ENCODE results near the gene BDP1. TPM values are rescaled to one million over a fixed set of nuclear protein-coding genes. Genes with fewer than 3 reads are reported as not detected.
"Not testable (repeated sequence)": the region's sequence is repeated elsewhere in the genome, so short reads cannot be mapped to it uniquely, and the experiment has no call there.

The BDP1 gene
- total RNA-seq, 2 experiments from 2014 or later, result 27.8 to 29.3 TPM

- H3K36me3 Mint-ChIP-seq (ENCODE audit: low read depth), result peaks cover 67% of the 10 kb centered on the region
- DNase-seq, H3K4me3 Mint-ChIP-seq, POLR2A ChIA-PET, H3K27me3 Mint-ChIP-seq, CTCF ChIA-PET, H3K9me3 Mint-ChIP-seq, H3K27ac Mint-ChIP-seq, H3K4me1 Mint-ChIP-seq: not testable (repeated sequence)
Measured at GRCh38 chr5:71552026-71552749, 96.7 kb downstream of the BDP1 start.

GRCh38 chr5:71563161-71563560, 107.7 kb downstream of the BDP1 start:
- no peaks in the 10 kb centered on the region for H3K4me1 Mint-ChIP-seq
- H3K36me3 Mint-ChIP-seq (ENCODE audit: low read depth), result peaks cover 28% of the 10 kb centered on the region
- ChIA-PET POLR2A (no interaction called here), CTCF (no interaction called here)
- no peak overlapping the region for H3K4me3 Mint-ChIP-seq
- no peaks in the 10 kb centered on the region for H3K27me3 Mint-ChIP-seq
- H3K9me3 Mint-ChIP-seq, result no peaks in the 10 kb centered on the region
- H3K27ac Mint-ChIP-seq, result no peak overlapping the region
- DNase-seq, result no peak

GRCh38 chr5:71564895-71565294, 109.4 kb downstream of the BDP1 start:
- Mint-ChIP-seq H3K9me3 (no peaks in the 10 kb centered on the region), H3K4me3 (no peak overlapping the region), H3K27ac (no peak overlapping the region), H3K27me3 (no peaks in the 10 kb centered on the region), H3K36me3 (ENCODE audit: low read depth) (peaks cover 26% of the 10 kb centered on the region), H3K4me1 (no peaks in the 10 kb centered on the region)
- DNase-seq, result no peak
- ChIA-PET CTCF (interaction anchor here (1.0 kb wide), 1 partner anchor 36 kb away, joined by 4 read pairs; no protein-coding TSS in a partner anchor), POLR2A (no interaction called here)

GRCh38 chr5:71569748-71570509, 114.5 kb downstream of the BDP1 start:
- ChIA-PET POLR2A (no interaction called here), CTCF (interaction anchor here (1.7 kb wide), 1 partner anchor 31 kb away, joined by 3 read pairs; no protein-coding TSS in a partner anchor)
- no peak for DNase-seq
- Mint-ChIP-seq H3K9me3 (no peaks in the 10 kb centered on the region), H3K36me3 (ENCODE audit: low read depth) (peaks cover 12% of the 10 kb centered on the region), H3K4me3 (no peak overlapping the region), H3K27me3 (no peaks in the 10 kb centered on the region), H3K27ac (no peak overlapping the region), H3K4me1 (no peaks in the 10 kb centered on the region)

- CTCF ChIA-PET, result interaction anchor here (1.7 kb wide), 1 partner anchor 29 kb away, joined by 3 read pairs; no protein-coding TSS in a partner anchor
- H3K36me3 Mint-ChIP-seq (ENCODE audit: low read depth); POLR2A ChIA-PET; H3K27me3 Mint-ChIP-seq; H3K27ac Mint-ChIP-seq; H3K4me3 Mint-ChIP-seq; H3K9me3 Mint-ChIP-seq; DNase-seq; H3K4me1 Mint-ChIP-seq: not testable (repeated sequence)
Measured at GRCh38 chr5:71571811-71572210, 116.4 kb downstream of the BDP1 start.

- no peak overlapping the region for H3K4me3 Mint-ChIP-seq
- CTCF ChIA-PET, result interaction anchor here (0.6 kb wide), 1 partner anchor 8 kb away, joined by 3 read pairs; no protein-coding TSS in a partner anchor
Measured at GRCh38 chr5:71573591-71573990, 118.1 kb downstream of the BDP1 start.

GRCh38 chr5:71575588-71575987, 120.1 kb downstream of the BDP1 start:
- DNase-seq; H3K27ac Mint-ChIP-seq; H3K4me3 Mint-ChIP-seq; H3K4me1 Mint-ChIP-seq; H3K27me3 Mint-ChIP-seq; H3K36me3 Mint-ChIP-seq (ENCODE audit: low read depth); H3K9me3 Mint-ChIP-seq: not testable (repeated sequence)
- CTCF ChIA-PET, result interaction anchor here (0.7 to 1.5 kb wide), 2 partner anchors 11 to 26 kb away, joined by 3 to 4 read pairs; partner anchors contain the start of gene MCCC2
- POLR2A ChIA-PET, result interaction anchor here (1.2 to 1.6 kb wide), 2 partner anchors 12 to 19 kb away, joined by 3 to 4 read pairs; partner anchors contain the start of gene MCCC2

More at GRCh38 chr5:71573591-71573990, 118.1 kb downstream of the BDP1 start:
- no peaks in the 10 kb centered on the region for H3K9me3 Mint-ChIP-seq
- DNase-seq, result no peak
- H3K27ac Mint-ChIP-seq, result no peak overlapping the region
- H3K4me1 Mint-ChIP-seq, result no peaks in the 10 kb centered on the region
- POLR2A ChIA-PET, result no interaction called here
- peaks cover 5% of the 10 kb centered on the region for H3K36me3 Mint-ChIP-seq (ENCODE audit: low read depth)
- no peaks in the 10 kb centered on the region for H3K27me3 Mint-ChIP-seq

- no peaks in the 10 kb centered on the region for H3K4me1 Mint-ChIP-seq
- no peak overlapping the region for H3K4me3 Mint-ChIP-seq
- peaks cover 3% of the 10 kb centered on the region for H3K36me3 Mint-ChIP-seq (ENCODE audit: low read depth)
- DNase-seq, result no peak
- no peak overlapping the region for H3K27ac Mint-ChIP-seq
- no peaks in the 10 kb centered on the region for H3K27me3 Mint-ChIP-seq
- no peaks in the 10 kb centered on the region for H3K9me3 Mint-ChIP-seq
- CTCF ChIA-PET, result interaction anchor here (0.7 to 1.5 kb wide), 2 partner anchors 11 to 25 kb away, joined by 3 to 4 read pairs; partner anchors contain the start of gene MCCC2
- POLR2A ChIA-PET, result interaction anchor here (1.6 kb wide), 1 partner anchor 20 kb away, joined by 4 read pairs; no protein-coding TSS in a partner anchor
Measured at GRCh38 chr5:71576241-71576640, 120.8 kb downstream of the BDP1 start.

- H3K4me1 Mint-ChIP-seq; DNase-seq; H3K9me3 Mint-ChIP-seq; POLR2A ChIA-PET; H3K27me3 Mint-ChIP-seq; H3K36me3 Mint-ChIP-seq (ENCODE audit: low read depth); H3K4me3 Mint-ChIP-seq; CTCF ChIA-PET; H3K27ac Mint-ChIP-seq: not testable (repeated sequence)
Measured at GRCh38 chr5:71577839-71578238, 122.4 kb downstream of the BDP1 start.

- CTCF ChIA-PET, result interaction anchor here (1.1 kb wide), 1 partner anchor 107 kb away, joined by 3 read pairs; no protein-coding TSS in a partner anchor
- Mint-ChIP-seq H3K4me3 (no peak overlapping the region), H3K36me3 (ENCODE audit: low read depth) (peaks cover 2% of the 10 kb centered on the region), H3K27me3 (no peaks in the 10 kb centered on the region), H3K9me3 (no peaks in the 10 kb centered on the region), H3K4me1 (peaks cover 6% of the 10 kb centered on the region), H3K27ac (no peak overlapping the region)
- DNase-seq, result no peak
- POLR2A ChIA-PET, result interaction anchor here (1.3 kb wide), 2 partner anchors 18 to 23 kb away, joined by 3 read pairs; no protein-coding TSS in a partner anchor
Measured at GRCh38 chr5:71582945-71583584, 127.6 kb downstream of the BDP1 start.

GRCh38 chr5:71586052-71586940, 130.8 kb downstream of the BDP1 start:
- ChIA-PET CTCF (interaction anchor here (1.4 to 8.5 kb wide), 4 partner anchors 10 to 171 kb away, joined by 3 to 87 read pairs (median 7); no protein-coding TSS in a partner anchor), POLR2A (interaction anchor here (0.8 to 3.1 kb wide), 7 partner anchors 15 to 722 kb away, joined by 3 to 73 read pairs (median 4); partner anchors contain the start of gene BDP1)
- H3K4me3 Mint-ChIP-seq, result peak overlapping the region; percentile 98
- H3K27ac Mint-ChIP-seq, result peak overlapping the region; percentile 97
- H3K36me3 Mint-ChIP-seq (ENCODE audit: low read depth), result peaks cover 8% of the 10 kb centered on the region
- no peaks in the 10 kb centered on the region for H3K27me3 Mint-ChIP-seq
- no peak for DNase-seq
- no peaks in the 10 kb centered on the region for H3K9me3 Mint-ChIP-seq
- H3K4me1 Mint-ChIP-seq, result peaks cover 35% of the 10 kb centered on the region
